HUES6 (cell line): Measurements from ENCODE around the gene KIAA1217.
A peak's percentile ranks its signal among the peaks of the same experiment; 100 is the strongest.

ENCODE experiments used
- H3K27ac ChIP-seq: 2 replicates; pipeline ENCODE4 v1.7.0; 2013; ENCODE audit warnings: low read depth, mild to moderate bottlenecking, low read length, inconsistent platforms
- H3K27me3 ChIP-seq: 2 replicates; pipeline ENCODE4 v1.6.1; 2013; ENCODE audit warnings: low read length; ENCODE audit not compliant: control insufficient read depth, insufficient read depth
- H3K36me3 ChIP-seq: 2 replicates; pipeline ENCODE4 v1.6.1; 2013; ENCODE audit warnings: low read length; ENCODE audit not compliant: control insufficient read depth, insufficient read depth
- H3K4me1 ChIP-seq: 2 replicates; pipeline ENCODE4 v1.6.1; 2013; ENCODE audit warnings: low read length; ENCODE audit not compliant: control insufficient read depth, insufficient read depth
- H3K4me3 ChIP-seq: 2 replicates; pipeline ENCODE4 v1.5.1; 2013; ENCODE audit warnings: low read depth, low read length
- H3K9ac ChIP-seq: one replicate; pipeline ENCODE4 v1.6.1; 2013; ENCODE audit warnings: mild to moderate bottlenecking, low read length
- H3K9me3 ChIP-seq: 2 replicates; pipeline ENCODE4 v1.6.1; 2013; ENCODE audit warnings: low read depth, low read length; ENCODE audit not compliant: control insufficient read depth, insufficient read depth

Gene KIAA1217

GRCh38 chr10:24184455-24184854, 24.5 kb upstream of the KIAA1217 start:
- no peaks in the 10 kb centered on the region for H3K27me3 ChIP-seq
- H3K36me3 ChIP-seq: no peaks in the 10 kb centered on the region
- H3K4me3 ChIP-seq: no peak overlapping the region
- H3K9me3 ChIP-seq: no peaks in the 10 kb centered on the region
- no peak overlapping the region for H3K27ac ChIP-seq
- no peaks in the 10 kb centered on the region for H3K4me1 ChIP-seq
- no peak overlapping the region for H3K9ac ChIP-seq

GRCh38 chr10:24193330-24193729, 15.6 kb upstream of the KIAA1217 start:
- Histone ChIP-seq H3K27ac (no peak overlapping the region), H3K36me3 (no peaks in the 10 kb centered on the region), H3K9ac (no peak overlapping the region), H3K4me3 (no peak overlapping the region), H3K4me1 (no peaks in the 10 kb centered on the region), H3K9me3 (no peaks in the 10 kb centered on the region), H3K27me3 (no peaks in the 10 kb centered on the region)

GRCh38 chr10:24197263-24197662, 11.7 kb upstream of the KIAA1217 start:
- no peak overlapping the region for H3K27ac ChIP-seq

GRCh38 chr10:24201503-24202180, 7.3 kb upstream of the KIAA1217 start:
- H3K4me1 ChIP-seq: peaks cover 14% of the 10 kb centered on the region
- no peak overlapping the region for H3K27ac ChIP-seq
- no peak overlapping the region for H3K9ac ChIP-seq
- no peaks in the 10 kb centered on the region for H3K27me3 ChIP-seq
- H3K9me3 ChIP-seq: no peaks in the 10 kb centered on the region
- H3K4me3 ChIP-seq: no peak overlapping the region
- no peaks in the 10 kb centered on the region for H3K36me3 ChIP-seq

More at GRCh38 chr10:24197263-24197662, 11.7 kb upstream of the KIAA1217 start:
- Histone ChIP-seq H3K4me3 (no peak overlapping the region), H3K9me3 (no peaks in the 10 kb centered on the region), H3K36me3 (no peaks in the 10 kb centered on the region), H3K4me1 (peaks cover 7% of the 10 kb centered on the region), H3K27me3 (no peaks in the 10 kb centered on the region), H3K9ac (no peak overlapping the region)

GRCh38 chr10:24202181-24202570, 6.8 kb upstream of the KIAA1217 start:
- Histone ChIP-seq H3K9me3 (no peaks in the 10 kb centered on the region), H3K9ac (no peak overlapping the region), H3K4me3 (no peak overlapping the region), H3K27ac (no peak overlapping the region), H3K27me3 (no peaks in the 10 kb centered on the region), H3K4me1 (peaks cover 19% of the 10 kb centered on the region), H3K36me3 (no peaks in the 10 kb centered on the region)

GRCh38 chr10:24205821-24206220, 3.1 kb upstream of the KIAA1217 start:
- Histone ChIP-seq H3K9me3 (no peaks in the 10 kb centered on the region), H3K27me3 (no peaks in the 10 kb centered on the region), H3K9ac (no peak overlapping the region), H3K36me3 (no peaks in the 10 kb centered on the region), H3K4me1 (peaks cover 36% of the 10 kb centered on the region), H3K27ac (no peak overlapping the region), H3K4me3 (no peak overlapping the region)

- Histone ChIP-seq H3K9ac (no peak overlapping the region), H3K4me1 (peaks cover 36% of the 10 kb centered on the region), H3K4me3 (no peak overlapping the region), H3K9me3 (no peaks in the 10 kb centered on the region), H3K36me3 (no peaks in the 10 kb centered on the region), H3K27me3 (no peaks in the 10 kb centered on the region), H3K27ac (no peak overlapping the region)
Observed at GRCh38 chr10:24206334-24206733, 2.6 kb upstream of the KIAA1217 start.

- H3K27ac ChIP-seq: no peak overlapping the region
- H3K4me1 ChIP-seq: peaks cover 32% of the 10 kb centered on the region
- H3K9me3 ChIP-seq: no peaks in the 10 kb centered on the region
- no peaks in the 10 kb centered on the region for H3K36me3 ChIP-seq
- no peak overlapping the region for H3K4me3 ChIP-seq
- no peaks in the 10 kb centered on the region for H3K27me3 ChIP-seq
- no peak overlapping the region for H3K9ac ChIP-seq
Observed at GRCh38 chr10:24206926-24207325, 2.0 kb upstream of the KIAA1217 start.

- Histone ChIP-seq H3K4me1 (peaks cover 28% of the 10 kb centered on the region), H3K27ac (no peak overlapping the region), H3K36me3 (no peaks in the 10 kb centered on the region), H3K9me3 (no peaks in the 10 kb centered on the region), H3K27me3 (no peaks in the 10 kb centered on the region), H3K9ac (no peak overlapping the region), H3K4me3 (no peak overlapping the region)
Observed at GRCh38 chr10:24207341-24207740, 1.6 kb upstream of the KIAA1217 start.

GRCh38 chr10:24207781-24208611, 942 bp upstream of the KIAA1217 start:
- no peaks in the 10 kb centered on the region for H3K36me3 ChIP-seq
- no peak overlapping the region; the same call in 1 of the 2 replicates for H3K27ac ChIP-seq
- H3K9me3 ChIP-seq: no peaks in the 10 kb centered on the region
- peak overlapping the region; percentile 62; the same call in 1 of the 2 replicates for H3K4me3 ChIP-seq
- H3K27me3 ChIP-seq: no peaks in the 10 kb centered on the region
- H3K9ac ChIP-seq: no peak overlapping the region
- peaks cover 27% of the 10 kb centered on the region for H3K4me1 ChIP-seq

GRCh38 chr10:24209432-24209771, 464 bp downstream of the KIAA1217 start:
- peak overlapping the region; percentile 76 for H3K9ac ChIP-seq
- H3K27me3 ChIP-seq: no peaks in the 10 kb centered on the region
- H3K4me3 ChIP-seq: peak overlapping the region; percentile 62
- peaks cover 32% of the 10 kb centered on the region for H3K4me1 ChIP-seq
- H3K9me3 ChIP-seq: no peaks in the 10 kb centered on the region
- no peaks in the 10 kb centered on the region for H3K36me3 ChIP-seq
- H3K27ac ChIP-seq: peak overlapping the region; percentile 52; the same call in 1 of the 2 replicates
